PFSK-1 (cell line): ENCODE results near the gene CHST11.

ENCODE experiments used
- POLR2AphosphoS5 ChIP-seq: IDR thresholded peaks from 2 replicates; pipeline ENCODE4 v1.6.1; 2012; ENCODE audit warnings: low read depth, mild to moderate bottlenecking, control low read depth, low read length, moderate library complexity
- REST ChIP-seq, 2 experiments: IDR thresholded peaks; 2 replicates each; pipeline versions ENCODE4 v1.6.1 to v1.8.0; 2011 to 2012; ENCODE audit warnings: low read depth in 2 of 2, low read length in 2 of 2, control low read depth in 1 of 2, inconsistent platforms in 1 of 2, mild to moderate bottlenecking in 1 of 2, moderate library complexity in 1 of 2; ENCODE audit not compliant: insufficient read depth in 1 of 2
- SIN3A ChIP-seq: IDR thresholded peaks from 2 replicates; pipeline ENCODE4 v1.6.1; 2012; ENCODE audit warnings: mild to moderate bottlenecking, low read length, moderate library complexity, borderline replicate concordance; ENCODE audit not compliant: insufficient read depth
- TAF1 ChIP-seq: IDR thresholded peaks from 2 replicates; pipeline ENCODE4 v1.6.1; 2012; ENCODE audit warnings: low read length, control low read depth, borderline replicate concordance; ENCODE audit not compliant: insufficient read depth

- no peak for TF ChIP-seq POLR2AphosphoS5
- no peak for TF ChIP-seq REST (IDR thresholded peaks at IDR 0.05; ENCODE audit: insufficient read depth in 1 of 2, low read depth in 2 of 2, low read length in 2 of 2)
- no peak for TF ChIP-seq SIN3A
- no peak for TF ChIP-seq TAF1
Observed at GRCh38 chr12:104742551-104743201, 285.9 kb downstream of the CHST11 start.
